ENCODE measurements around the gene CABP1.
A peak's percentile ranks its signal among the peaks of the same experiment; 100 is the strongest.

CABP1 gene

GRCh38 chr12:120686690-120687577, 46.5 kb downstream of the CABP1 start, which contains the start of gene MLEC:
MLEC (plus strand) TSS chr12:120687149; CDS start chr12:120687297, 148 bp downstream.
- peak within 1 kb of the TSS; percentile 96 to 97 for H3K4me3 ChIP-seq (ENCODE audit: low read length in 2 of 2)
- no peaks in the 10 kb centered on the region for H3K27me3 ChIP-seq (ENCODE audit: control insufficient read depth in 1 of 2, insufficient read depth in 2 of 2, low read length in 2 of 2)
- H3K27ac ChIP-seq (ENCODE audit: low read length) = peak within 1 kb of the TSS; percentile 70
- no peaks in the 10 kb centered on the region for H3K36me3 ChIP-seq (ENCODE audit: control insufficient read depth in 2 of 2, insufficient read depth in 2 of 2, low read length in 2 of 2)
- H3K9me3 ChIP-seq (ENCODE audit: control insufficient read depth in 2 of 2, low read length in 2 of 2) = no peaks in the 10 kb centered on the region
- H3K4me1 ChIP-seq (ENCODE audit: control insufficient read depth, insufficient read depth, low read length) = peaks cover 29% of the 10 kb centered on the region
- peak within 1 kb of the TSS; percentile 81 to 83 for H3K9ac ChIP-seq (ENCODE audit: low read length in 2 of 2)

DNA sequence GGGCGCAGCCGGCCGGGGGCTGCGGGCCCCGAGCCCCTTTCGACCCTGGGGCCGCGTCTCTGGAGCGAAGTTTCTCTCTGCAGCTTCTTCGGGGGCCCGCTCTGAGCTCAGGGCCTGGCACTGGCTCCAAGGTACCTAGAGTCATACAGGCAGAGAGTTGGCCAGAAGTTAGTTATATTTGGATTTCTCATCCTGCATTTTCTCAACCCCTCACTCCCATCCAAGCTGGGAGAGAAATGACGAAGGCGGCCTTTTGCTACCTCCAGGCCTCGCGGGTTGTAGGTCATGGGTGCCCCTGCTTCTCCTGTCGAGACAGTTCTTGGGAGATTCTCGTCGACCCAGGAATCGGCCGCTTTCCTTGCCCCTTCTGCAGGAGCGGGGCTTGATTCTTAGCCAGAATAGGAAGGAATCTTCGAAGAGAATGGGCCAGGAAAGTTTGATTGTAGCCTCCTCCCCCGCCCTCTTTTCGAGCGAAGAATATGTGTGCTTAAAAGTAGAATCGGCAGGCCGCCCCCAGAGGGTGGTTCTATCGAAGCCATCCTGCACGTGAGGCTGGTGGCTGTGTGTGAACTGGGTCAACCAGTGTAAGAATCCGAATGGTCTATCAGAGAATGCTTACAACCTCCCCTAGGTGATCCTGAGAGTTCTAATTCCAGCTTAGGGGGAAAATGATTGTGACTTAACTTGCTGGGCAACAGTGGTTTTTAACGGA, 47.3 kb downstream of the CABP1 start:
- Histone ChIP-seq H3K27ac (ENCODE audit: low read length) (peak overlapping the region; percentile 70), H3K4me3 (ENCODE audit: low read length in 2 of 2) (peak overlapping the region; percentile 84 to 97), H3K4me1 (ENCODE audit: control insufficient read depth, insufficient read depth, low read length) (peaks cover 29% of the 10 kb centered on the region), H3K36me3 (ENCODE audit: control insufficient read depth in 2 of 2, insufficient read depth in 2 of 2, low read length in 2 of 2) (no peaks in the 10 kb centered on the region), H3K9ac (ENCODE audit: low read length in 2 of 2) (peak overlapping the region; percentile 81 to 83), H3K9me3 (ENCODE audit: control insufficient read depth in 2 of 2, low read length in 2 of 2) (no peaks in the 10 kb centered on the region), H3K27me3 (ENCODE audit: control insufficient read depth in 1 of 2, insufficient read depth in 2 of 2, low read length in 2 of 2) (no peaks in the 10 kb centered on the region)

- H3K27ac ChIP-seq (ENCODE audit: low read length) = no peak overlapping the region
- no peaks in the 10 kb centered on the region for H3K36me3 ChIP-seq (ENCODE audit: control insufficient read depth in 2 of 2, insufficient read depth in 2 of 2, low read length in 2 of 2)
- H3K27me3 ChIP-seq (ENCODE audit: control insufficient read depth in 1 of 2, insufficient read depth in 2 of 2, low read length in 2 of 2) = no peaks in the 10 kb centered on the region
- H3K4me3 ChIP-seq (ENCODE audit: low read length in 2 of 2) = peak overlapping the region; percentile 84 to 97
- H3K4me1 ChIP-seq (ENCODE audit: control insufficient read depth, insufficient read depth, low read length) = peaks cover 32% of the 10 kb centered on the region
- H3K9me3 ChIP-seq (ENCODE audit: control insufficient read depth in 2 of 2, low read length in 2 of 2) = no peaks in the 10 kb centered on the region
- peak overlapping the region; percentile 81 to 83 for H3K9ac ChIP-seq (ENCODE audit: low read length in 2 of 2)
Measured at GRCh38 chr12:120688527-120689071, 48.2 kb downstream of the CABP1 start.

DNA sequence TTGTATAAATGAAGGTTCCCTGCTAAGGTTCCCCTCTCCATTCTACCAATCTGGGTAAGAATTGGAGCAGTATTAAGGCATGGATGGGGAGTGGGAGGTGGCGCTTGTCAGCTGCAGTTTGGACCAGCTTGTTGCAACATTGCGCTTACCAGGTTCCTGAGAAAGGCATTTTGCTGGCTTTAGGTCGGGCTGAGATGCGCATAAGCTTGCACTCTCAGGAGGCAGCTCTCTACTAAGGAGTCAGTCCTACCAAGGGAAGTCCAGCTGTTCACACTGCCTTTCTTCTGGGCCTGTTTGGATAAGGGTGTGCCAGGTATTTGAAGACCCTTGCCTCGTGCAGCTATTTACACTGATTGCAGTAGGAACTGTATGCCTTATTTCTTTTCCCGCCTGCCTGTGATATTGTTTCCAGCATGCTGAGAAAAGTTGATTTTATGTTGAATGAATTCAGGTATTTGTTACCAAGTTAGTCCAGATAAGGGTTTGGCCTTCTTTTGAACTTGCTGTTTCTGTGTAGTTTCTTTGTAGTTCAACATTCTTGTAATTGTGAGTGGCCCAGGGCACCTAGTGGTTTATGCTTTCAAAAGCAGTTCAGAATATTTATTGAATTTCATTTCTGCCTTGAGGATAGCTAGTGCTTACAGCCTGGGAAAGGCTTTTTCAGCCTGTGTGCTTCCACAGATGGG, 49.1 kb downstream of the CABP1 start:
- no peak overlapping the region for H3K27ac ChIP-seq (ENCODE audit: low read length)
- peaks cover 32% of the 10 kb centered on the region for H3K4me1 ChIP-seq (ENCODE audit: control insufficient read depth, insufficient read depth, low read length)
- peak overlapping the region in 1 of 2 donors; percentile 97 for H3K4me3 ChIP-seq (ENCODE audit: low read length in 2 of 2)
- peak overlapping the region in 1 of 2 donors; percentile 55 for H3K9ac ChIP-seq (ENCODE audit: low read length in 2 of 2)
- H3K36me3 ChIP-seq (ENCODE audit: control insufficient read depth in 2 of 2, insufficient read depth in 2 of 2, low read length in 2 of 2) = peaks cover 6 to 8% of the 10 kb centered on the region in 2 donors
- no peaks in the 10 kb centered on the region for H3K27me3 ChIP-seq (ENCODE audit: control insufficient read depth in 1 of 2, insufficient read depth in 2 of 2, low read length in 2 of 2)
- H3K9me3 ChIP-seq (ENCODE audit: control insufficient read depth in 2 of 2, low read length in 2 of 2) = no peaks in the 10 kb centered on the region

DNA sequence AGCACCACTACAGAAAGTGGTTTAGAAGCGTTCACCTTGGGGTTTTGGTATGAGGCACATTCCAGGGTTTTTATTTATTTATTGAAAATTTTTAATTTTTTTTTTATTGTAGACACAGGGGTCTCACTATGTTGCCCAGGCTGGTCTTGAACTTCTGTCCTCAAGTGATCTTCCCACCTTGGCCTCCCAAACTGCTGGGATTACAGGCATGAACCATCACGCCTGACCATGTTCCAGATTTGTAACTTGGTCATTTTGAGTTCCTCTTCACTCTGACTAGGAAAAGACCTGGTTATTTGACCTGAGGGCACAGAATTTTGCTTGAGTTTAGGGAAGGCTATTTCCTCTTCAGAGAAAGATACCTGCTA, 49.6 kb downstream of the CABP1 start:
- no peak overlapping the region for H3K4me3 ChIP-seq (ENCODE audit: low read length in 2 of 2)
- H3K36me3 ChIP-seq (ENCODE audit: control insufficient read depth in 2 of 2, insufficient read depth in 2 of 2, low read length in 2 of 2) = peaks cover 12 to 14% of the 10 kb centered on the region in 2 donors
- no peak overlapping the region for H3K9ac ChIP-seq (ENCODE audit: low read length in 2 of 2)
- no peak overlapping the region for H3K27ac ChIP-seq (ENCODE audit: low read length)
- no peaks in the 10 kb centered on the region for H3K9me3 ChIP-seq (ENCODE audit: control insufficient read depth in 2 of 2, low read length in 2 of 2)
- H3K4me1 ChIP-seq (ENCODE audit: control insufficient read depth, insufficient read depth, low read length) = peaks cover 32% of the 10 kb centered on the region
- no peaks in the 10 kb centered on the region for H3K27me3 ChIP-seq (ENCODE audit: control insufficient read depth in 1 of 2, insufficient read depth in 2 of 2, low read length in 2 of 2)

GRCh38 chr12:120690978-120691377, 50.6 kb downstream of the CABP1 start:
- Histone ChIP-seq H3K9me3 (ENCODE audit: control insufficient read depth in 2 of 2, low read length in 2 of 2) (no peaks in the 10 kb centered on the region), H3K27ac (ENCODE audit: low read length) (no peak overlapping the region), H3K36me3 (ENCODE audit: control insufficient read depth in 2 of 2, insufficient read depth in 2 of 2, low read length in 2 of 2) (peaks cover 19 to 21% of the 10 kb centered on the region in 2 donors), H3K4me3 (ENCODE audit: low read length in 2 of 2) (no peak overlapping the region), H3K4me1 (ENCODE audit: control insufficient read depth, insufficient read depth, low read length) (peaks cover 30% of the 10 kb centered on the region), H3K9ac (ENCODE audit: low read length in 2 of 2) (no peak overlapping the region), H3K27me3 (ENCODE audit: control insufficient read depth in 1 of 2, insufficient read depth in 2 of 2, low read length in 2 of 2) (no peaks in the 10 kb centered on the region)

DNA sequence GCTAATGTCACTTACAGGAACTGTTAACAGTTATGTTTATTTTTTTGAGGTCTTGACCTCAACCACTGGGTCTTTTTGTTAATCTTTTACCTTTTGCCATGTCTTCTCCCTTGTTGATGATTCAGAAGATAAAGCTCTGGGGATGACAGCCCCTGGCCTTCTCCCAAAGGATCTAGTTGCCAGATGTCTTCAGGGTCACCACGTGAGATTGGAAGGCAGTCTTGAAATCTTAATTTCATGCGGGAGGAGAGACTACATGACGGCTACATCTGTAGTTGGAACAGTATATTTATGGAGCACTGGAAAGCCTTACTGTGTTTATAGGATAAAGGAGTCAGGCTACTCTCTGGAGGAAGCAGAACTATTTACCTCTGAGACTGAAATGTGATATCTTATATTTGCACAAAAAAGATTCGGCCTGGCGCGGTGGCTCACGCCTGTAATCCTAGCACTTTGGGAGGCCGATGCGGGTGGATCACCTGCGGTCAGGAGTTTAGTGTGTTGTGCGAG, 52.2 kb downstream of the CABP1 start:
- Histone ChIP-seq H3K9ac (ENCODE audit: low read length in 2 of 2) (no peak overlapping the region), H3K27ac (ENCODE audit: low read length) (no peak overlapping the region), H3K4me1 (ENCODE audit: control insufficient read depth, insufficient read depth, low read length) (peaks cover 26% of the 10 kb centered on the region)

DNA sequence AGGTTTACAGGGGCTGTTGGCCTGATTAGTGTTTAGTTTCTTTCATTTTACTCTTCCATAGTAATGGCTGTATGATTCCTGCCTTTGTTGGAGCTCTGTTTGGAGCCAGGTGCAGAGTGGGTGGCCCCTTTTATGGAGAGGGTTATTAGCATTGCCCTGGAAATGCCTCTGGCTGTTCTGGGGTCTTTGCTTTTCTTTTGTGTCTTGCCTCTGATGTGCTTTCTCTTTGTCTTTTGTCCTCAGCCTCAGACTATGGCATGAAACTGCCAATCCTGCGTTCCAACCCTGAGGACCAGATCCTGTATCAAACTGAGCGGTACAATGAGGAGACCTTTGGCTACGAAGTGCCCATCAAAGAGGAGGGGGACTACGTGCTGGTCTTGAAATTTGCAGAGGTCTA, 53.4 kb downstream of the CABP1 start:
- no peak overlapping the region for H3K9ac ChIP-seq (ENCODE audit: low read length in 2 of 2)
- H3K4me3 ChIP-seq (ENCODE audit: low read length in 2 of 2) = no peak overlapping the region
- H3K4me1 ChIP-seq (ENCODE audit: control insufficient read depth, insufficient read depth, low read length) = peaks cover 15% of the 10 kb centered on the region
- H3K27me3 ChIP-seq (ENCODE audit: control insufficient read depth in 1 of 2, insufficient read depth in 2 of 2, low read length in 2 of 2) = no peaks in the 10 kb centered on the region
- H3K36me3 ChIP-seq (ENCODE audit: control insufficient read depth in 2 of 2, insufficient read depth in 2 of 2, low read length in 2 of 2) = peaks cover 29 to 43% of the 10 kb centered on the region in 2 donors
- no peak overlapping the region for H3K27ac ChIP-seq (ENCODE audit: low read length)
- H3K9me3 ChIP-seq (ENCODE audit: control insufficient read depth in 2 of 2, low read length in 2 of 2) = no peaks in the 10 kb centered on the region

More for the DNA sequence above, 52.2 kb downstream of the CABP1 start:
- H3K27me3 ChIP-seq (ENCODE audit: control insufficient read depth in 1 of 2, insufficient read depth in 2 of 2, low read length in 2 of 2) = no peaks in the 10 kb centered on the region
- H3K9me3 ChIP-seq (ENCODE audit: control insufficient read depth in 2 of 2, low read length in 2 of 2) = no peaks in the 10 kb centered on the region
- H3K4me3 ChIP-seq (ENCODE audit: low read length in 2 of 2) = no peak overlapping the region
- H3K36me3 ChIP-seq (ENCODE audit: control insufficient read depth in 2 of 2, insufficient read depth in 2 of 2, low read length in 2 of 2) = peaks cover 29 to 35% of the 10 kb centered on the region in 2 donors

DNA sequence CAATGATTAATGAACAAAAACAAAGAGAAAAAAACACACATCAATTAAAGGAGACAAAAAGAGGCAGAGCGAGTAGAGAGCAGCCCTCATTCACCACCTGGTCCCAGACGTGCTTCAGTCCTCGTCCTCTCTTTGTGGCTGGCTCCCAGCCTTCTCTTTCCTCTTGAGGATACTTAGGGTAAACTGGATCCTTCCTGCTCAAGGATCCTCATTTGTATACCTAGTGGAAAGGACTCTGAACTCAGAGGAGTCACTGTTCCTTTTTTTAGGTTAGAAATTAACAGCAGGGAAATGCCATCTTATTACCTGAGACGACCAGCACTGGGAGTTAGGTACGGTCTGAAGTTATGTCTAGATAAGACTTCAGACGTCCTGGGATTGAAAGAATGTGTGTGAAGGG, 56.2 kb downstream of the CABP1 start:
- peaks cover 6% of the 10 kb centered on the region for H3K4me1 ChIP-seq (ENCODE audit: control insufficient read depth, insufficient read depth, low read length)
- H3K27ac ChIP-seq (ENCODE audit: low read length) = no peak overlapping the region
- H3K4me3 ChIP-seq (ENCODE audit: low read length in 2 of 2) = no peak overlapping the region
- H3K36me3 ChIP-seq (ENCODE audit: control insufficient read depth in 2 of 2, insufficient read depth in 2 of 2, low read length in 2 of 2) = peaks cover 41 to 64% of the 10 kb centered on the region in 2 donors
- no peaks in the 10 kb centered on the region for H3K27me3 ChIP-seq (ENCODE audit: control insufficient read depth in 1 of 2, insufficient read depth in 2 of 2, low read length in 2 of 2)
- no peaks in the 10 kb centered on the region for H3K9me3 ChIP-seq (ENCODE audit: control insufficient read depth in 2 of 2, low read length in 2 of 2)
- H3K9ac ChIP-seq (ENCODE audit: low read length in 2 of 2) = no peak overlapping the region

DNA sequence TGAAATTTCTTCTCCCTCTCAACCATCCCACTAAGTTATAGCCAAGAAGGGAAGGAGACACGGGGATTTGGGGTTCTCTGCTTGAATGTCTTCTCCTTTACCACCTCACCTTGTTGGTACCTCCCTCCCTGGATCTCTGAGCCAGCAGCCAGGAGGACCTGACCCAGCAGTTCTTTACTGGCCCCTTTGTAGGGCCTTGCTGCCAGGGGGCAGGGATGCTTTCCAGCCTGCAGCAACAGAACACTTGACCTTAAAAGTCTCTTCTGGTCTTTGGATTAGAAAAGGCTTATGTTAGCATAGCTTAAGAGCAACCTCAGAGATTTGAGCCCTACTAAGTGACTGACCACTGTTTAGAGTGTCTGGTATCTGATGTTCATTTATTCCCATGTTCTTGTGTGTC, 56.9 kb downstream of the CABP1 start:
- H3K27me3 ChIP-seq (ENCODE audit: control insufficient read depth in 1 of 2, insufficient read depth in 2 of 2, low read length in 2 of 2) = no peaks in the 10 kb centered on the region
- no peak overlapping the region for H3K4me3 ChIP-seq (ENCODE audit: low read length in 2 of 2)
- no peak overlapping the region for H3K9ac ChIP-seq (ENCODE audit: low read length in 2 of 2)
- H3K36me3 ChIP-seq (ENCODE audit: control insufficient read depth in 2 of 2, insufficient read depth in 2 of 2, low read length in 2 of 2) = peaks cover 43 to 65% of the 10 kb centered on the region in 2 donors
- no peaks in the 10 kb centered on the region for H3K9me3 ChIP-seq (ENCODE audit: control insufficient read depth in 2 of 2, low read length in 2 of 2)
- peaks cover 5% of the 10 kb centered on the region for H3K4me1 ChIP-seq (ENCODE audit: control insufficient read depth, insufficient read depth, low read length)
- no peak overlapping the region for H3K27ac ChIP-seq (ENCODE audit: low read length)
